GM12878 (cell line): ENCODE data around the gene TRPV6. TPM values are rescaled to one million over a fixed set of nuclear protein-coding genes. Genes with fewer than 3 reads are reported as not detected.

Source experiments
- ATF7 ChIP-seq: fragments of 450-650 bp; IDR thresholded peaks from 2 replicates; pipeline ENCODE4 v1.6.1; 2016; ENCODE audit warnings: low read depth, mild to moderate bottlenecking
- BCL11A ChIP-seq: IDR thresholded peaks from 2 replicates; pipeline ENCODE4 v1.6.1; 2011; ENCODE audit warnings: low read depth, low read length
- EED ChIP-seq: sonication (generic); IDR thresholded peaks from 2 replicates; pipeline ENCODE4 v1.6.1; 2016; ENCODE audit warnings: antibody characterized with exemption, low read depth
- EP300 ChIP-seq, 2 experiments: fragments of 150-350 bp in 1 of 2; IDR thresholded peaks; 2 replicates each; pipeline ENCODE4 v1.6.1; 2011 to 2012; ENCODE audit warnings: low read depth in 2 of 2, low read length in 2 of 2, borderline replicate concordance in 1 of 2, improper control_type of control experiment in 1 of 2, inconsistent platforms in 1 of 2; ENCODE audit not compliant: control insufficient read depth in 1 of 2
- JUNB ChIP-seq: IDR thresholded peaks from 2 replicates; pipeline ENCODE4 v1.6.1; 2016; ENCODE audit warnings: antibody characterized with exemption, mild to moderate bottlenecking
- JUND ChIP-seq: IDR thresholded peaks from 2 replicates; pipeline ENCODE4 v1.6.1; 2012; ENCODE audit warnings: low read depth, mild to moderate bottlenecking, low read length, improper control_type of control experiment, moderate library complexity
- MLLT1 ChIP-seq: fragments of 450-650 bp; IDR thresholded peaks from 2 replicates; pipeline ENCODE4 v1.6.1; 2016; ENCODE audit warnings: mild to moderate bottlenecking
- MTA2 ChIP-seq: fragments of 450-650 bp; IDR thresholded peaks from 2 replicates; pipeline ENCODE4 v1.6.1; 2016; ENCODE audit warnings: low read depth, mild to moderate bottlenecking, moderate library complexity
- NBN ChIP-seq: fragments of 450-650 bp; IDR thresholded peaks from 2 replicates; pipeline ENCODE4 v1.6.1; 2016
- NR2C2 ChIP-seq: IDR thresholded peaks from 2 replicates; pipeline ENCODE4 v1.6.1; 2011; ENCODE audit warnings: borderline replicate concordance, low read depth; ENCODE audit not compliant: control insufficient read depth, insufficient read length
- RAD51 ChIP-seq: fragments of 450-650 bp; IDR thresholded peaks from 2 replicates; pipeline ENCODE4 v1.6.1; 2016; ENCODE audit warnings: moderate library complexity, mild to moderate bottlenecking, inconsistent platforms
- RUNX3 ChIP-seq: IDR thresholded peaks from 2 replicates; pipeline ENCODE4 v1.6.1; 2012; ENCODE audit warnings: low read length, inconsistent platforms
- SPI1 ChIP-seq: IDR thresholded peaks from 2 replicates; pipeline ENCODE4 v1.6.1; 2011; ENCODE audit warnings: low read depth, mild to moderate bottlenecking, low read length, moderate library complexity, borderline replicate concordance; ENCODE audit not compliant: insufficient read depth
- SREBF1 ChIP-seq: IDR thresholded peaks from 2 replicates; pipeline ENCODE4 v1.6.1; 2012; ENCODE audit warnings: mild to moderate bottlenecking, low read length
- ZNF24 ChIP-seq: fragments of 450-650 bp; IDR thresholded peaks from 2 replicates; pipeline ENCODE4 v1.6.1; 2017; ENCODE audit warnings: antibody characterized with exemption, mild to moderate bottlenecking
- ZNF687 ChIP-seq: fragments of 450-650 bp; IDR thresholded peaks from 2 replicates; pipeline ENCODE4 v1.6.1; 2017; ENCODE audit warnings: mild to moderate bottlenecking, moderate library complexity
- polyA plus RNA-seq, 11 experiments: library from polyadenylated mRNA; depleted of rRNA in 4 of 11; unstranded in 6 of 11; stranded (reverse) in 5 of 11; fragments of >200 nt; fragmentation: Nextera tagmentation in 4 of 11; fragmentation: Illumina TruSeq in 1 of 11; extraction: Ambion mirVana in 4 of 11; extraction: Trizol in 1 of 11; gene quantifications; 1 replicate in 1 of 11; 2 replicates in 10 of 11; pipeline versions ENCODE4 v1.2.1 to v1.2.3, GENCODE V29; 2011 to 2016; ENCODE audit warnings: inconsistent platforms in 2 of 11, missing spikeins in 2 of 11, low read depth in 1 of 11
- total RNA-seq, 4 experiments: library from RNA; depleted of rRNA in 3 of 4; stranded (reverse); fragments of >200 nt in 3 of 4; fragmentation: Illumina TruSeq in 1 of 4; extraction: Trizol in 1 of 4; gene quantifications; 2 replicates each; pipeline versions ENCODE4 v1.2.1 to v1.2.3, GENCODE V29; 2013 to 2021
- TF ChIP-seq, protein P1 (sequence below): fragments of 450-650 bp; IDR thresholded peaks from 2 replicates; pipeline ENCODE4 v1.6.1; 2017; ENCODE audit warnings: mild to moderate bottlenecking, low read depth, inconsistent platforms; ENCODE audit not compliant: poor library complexity, severe bottlenecking

The TRPV6 gene
- total and polyA plus RNA-seq, 10 of the 15 experiments (the other 5 are each of a cell fraction or from before 2014, with no cell fraction given) = not detected

DNA sequence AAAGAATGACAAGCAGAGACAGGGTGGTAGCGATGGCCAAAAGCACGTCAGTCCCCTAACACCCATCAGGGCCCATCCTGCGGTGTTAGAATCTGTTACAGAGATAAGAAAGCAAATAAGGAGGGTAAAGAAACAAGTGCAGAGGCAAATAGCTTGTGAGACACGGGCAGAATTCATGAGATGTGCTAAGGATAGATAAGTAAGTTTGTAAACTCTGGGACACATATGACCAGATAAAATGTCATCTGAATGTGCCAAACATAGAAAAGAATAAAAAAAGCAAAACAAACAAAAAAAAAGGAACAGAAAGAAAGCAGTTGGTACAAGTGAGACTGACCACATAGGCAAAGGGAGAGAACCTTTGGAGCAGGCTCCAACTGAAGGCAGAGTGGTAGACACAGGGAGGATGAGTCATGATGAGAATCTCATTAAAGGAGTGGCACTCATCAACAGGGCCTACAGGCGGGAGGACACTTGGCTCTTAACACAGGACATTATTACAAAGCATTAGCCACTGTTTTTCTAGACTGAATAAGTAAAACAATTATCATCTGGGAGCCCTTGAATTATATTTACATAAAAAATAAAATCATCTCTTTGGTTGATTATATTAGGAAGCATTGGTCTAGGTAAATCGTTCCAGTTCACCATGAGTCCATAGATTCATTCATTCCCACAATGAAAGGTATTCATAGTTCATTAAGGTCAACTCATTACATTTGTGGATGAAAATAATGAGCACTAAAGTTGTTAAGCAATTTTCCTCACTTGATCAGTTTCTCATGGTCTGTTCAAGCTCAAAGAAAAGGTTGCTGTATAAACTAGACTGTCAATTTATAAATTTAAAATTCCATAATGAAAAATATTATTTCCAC lies 52.1 kb downstream of the TRPV6 start (continued):
- no peak for TF ChIP-seq NR2C2
- TF ChIP-seq SREBF1 = no peak
- TF ChIP-seq ZNF687 = 0 out of 2 replicates have a peak, but pooled peaks have one; percentile 20
- TF ChIP-seq JUNB = peak; percentile 37; the same call in 1 of the 2 replicates
- TF ChIP-seq MTA2 = peak; percentile 96
- peak; percentile 77 for TF ChIP-seq NBN
- TF ChIP-seq SPI1 = peak; percentile 58; the same call in 1 of the 2 replicates
- TF ChIP-seq JUND = peak; percentile 44; the same call in 1 of the 2 replicates
- no peak for TF ChIP-seq RAD51
- TF ChIP-seq ZNF24 = peak; percentile 81
- TF ChIP-seq EED = peak; percentile 72
- TF ChIP-seq BCL11A = peak; percentile 80
- TF ChIP-seq RUNX3 = 0 out of 2 replicates have a peak, but pooled peaks have one; percentile 42
- peak; percentile 69 for TF ChIP-seq MLLT1
- TF ChIP-seq, protein P1, sequence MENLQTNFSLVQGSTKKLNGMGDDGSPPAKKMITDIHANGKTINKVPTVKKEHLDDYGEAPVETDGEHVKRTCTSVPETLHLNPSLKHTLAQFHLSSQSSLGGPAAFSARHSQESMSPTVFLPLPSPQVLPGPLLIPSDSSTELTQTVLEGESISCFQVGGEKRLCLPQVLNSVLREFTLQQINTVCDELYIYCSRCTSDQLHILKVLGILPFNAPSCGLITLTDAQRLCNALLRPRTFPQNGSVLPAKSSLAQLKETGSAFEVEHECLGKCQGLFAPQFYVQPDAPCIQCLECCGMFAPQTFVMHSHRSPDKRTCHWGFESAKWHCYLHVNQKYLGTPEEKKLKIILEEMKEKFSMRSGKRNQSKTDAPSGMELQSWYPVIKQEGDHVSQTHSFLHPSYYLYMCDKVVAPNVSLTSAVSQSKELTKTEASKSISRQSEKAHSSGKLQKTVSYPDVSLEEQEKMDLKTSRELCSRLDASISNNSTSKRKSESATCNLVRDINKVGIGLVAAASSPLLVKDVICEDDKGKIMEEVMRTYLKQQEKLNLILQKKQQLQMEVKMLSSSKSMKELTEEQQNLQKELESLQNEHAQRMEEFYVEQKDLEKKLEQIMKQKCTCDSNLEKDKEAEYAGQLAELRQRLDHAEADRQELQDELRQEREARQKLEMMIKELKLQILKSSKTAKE = peak; percentile 70
- peak; percentile 49 to 60; a peak in 3 of 4 replicates for TF ChIP-seq EP300 (IDR thresholded peaks at IDR 0.05; ENCODE audit: borderline replicate concordance in 1 of 2, control insufficient read depth in 1 of 2, low read depth in 2 of 2, low read length in 2 of 2)
- peak; percentile 74 for TF ChIP-seq ATF7
